IMR-90 (cell line): ENCODE results near the gene COQ10A. TPM values are rescaled to one million over a fixed set of nuclear protein-coding genes. Genes with fewer than 3 reads are reported as not detected.

Experiments used
- ATAC-seq: fragments of 200-7000 bp; cut with Tn5 transposase; 2 replicates; pipeline ENCODE4 v1.9.1; 2020; ENCODE audit warnings: low read depth, mild to moderate bottlenecking, moderate library complexity
- BruUV-seq: library from RNA; stranded (reverse); fragments of 400-500 nt; replicated peaks from 2 replicates; lab custom pipeline; 2021; lab: Mats Ljungman, UMichigan
- CTCF ChIA-PET: fragments of 300-600 bp; formaldehyde crosslinking; extraction: SDS; loops from one replicate; lab custom pipeline; 2021; ENCODE audit warnings: antibody characterized with exemption; lab: Yijun Ruan, JAX
- POLR2A ChIA-PET: fragments of 300-600 bp; sonication (Branson Sonifier 250); formaldehyde crosslinking; loops from one replicate; lab custom pipeline; 2022; ENCODE audit warnings: antibody characterized with exemption; ENCODE audit not compliant: unreplicated experiment; lab: Charles Lee
- DNase-seq: peaks from one replicate; pipeline ENCODE4 v3.0.0; 2013
- H2AFZ ChIP-seq: replicated peaks from 2 replicates; pipeline ENCODE3; 2013; ENCODE audit warnings: low read length, mild to moderate bottlenecking; ENCODE audit not compliant: poor library complexity
- H2AK5ac ChIP-seq: 2 replicates; pipeline ENCODE4 v1.6.1; 2013; ENCODE audit warnings: low read depth, low read length, inconsistent platforms
- H2AK9ac ChIP-seq: replicated peaks from 2 replicates; pipeline ENCODE3; 2013; ENCODE audit warnings: mild to moderate bottlenecking, low read depth, low read length, moderate library complexity; ENCODE audit not compliant: poor library complexity
- H2BK120ac ChIP-seq: 2 replicates; pipeline ENCODE4 v1.6.1; 2013; ENCODE audit warnings: low read depth, low read length, inconsistent platforms
- H2BK15ac ChIP-seq: 3 replicates; pipeline ENCODE4 v1.6.1; 2013; ENCODE audit warnings: low read depth, low read length, inconsistent platforms
- H2BK20ac ChIP-seq: 2 replicates; pipeline ENCODE4 v1.6.1; 2013; ENCODE audit warnings: low read depth, mild to moderate bottlenecking, inconsistent platforms, low read length, moderate library complexity
- H2BK5ac ChIP-seq: 2 replicates; pipeline ENCODE4 v1.6.1; 2013; ENCODE audit warnings: mild to moderate bottlenecking, low read depth, low read length, inconsistent platforms; ENCODE audit not compliant: poor library complexity, severe bottlenecking
- H3K14ac ChIP-seq: replicated peaks from 2 replicates; pipeline ENCODE4 v1.6.1; 2013; ENCODE audit warnings: low read depth, low read length, inconsistent platforms
- H3K18ac ChIP-seq: 2 replicates; pipeline ENCODE4 v1.6.1; 2013; ENCODE audit warnings: low read depth, low read length, control low read depth
- H3K23ac ChIP-seq: 2 replicates; pipeline ENCODE4 v1.6.1; 2013; ENCODE audit warnings: low read depth, low read length, inconsistent platforms
- H3K27ac ChIP-seq: 2 replicates; pipeline ENCODE4 v1.5.1; 2013; ENCODE audit warnings: mild to moderate bottlenecking, control low read depth, low read length; ENCODE audit not compliant: insufficient read depth
- H3K27me3 ChIP-seq: 2 replicates; pipeline ENCODE4 v1.6.1; 2013; ENCODE audit warnings: low read length; ENCODE audit not compliant: control insufficient read depth, insufficient read depth
- H3K36me3 ChIP-seq: 2 replicates; pipeline ENCODE4 v1.6.1; 2013; ENCODE audit warnings: low read length, mixed read lengths; ENCODE audit not compliant: control insufficient read depth, insufficient read depth
- H3K4ac ChIP-seq: 2 replicates; pipeline ENCODE4 v1.6.1; 2013; ENCODE audit warnings: low read depth, low read length, inconsistent platforms
- H3K4me1 ChIP-seq: 2 replicates; pipeline ENCODE4 v1.6.1; 2013; ENCODE audit warnings: low read length, mixed read lengths; ENCODE audit not compliant: control insufficient read depth, insufficient read depth
- H3K4me2 ChIP-seq: 2 replicates; pipeline ENCODE4 v1.6.1; 2013; ENCODE audit warnings: low read depth, mild to moderate bottlenecking, control low read depth, low read length, moderate library complexity
- H3K4me3 ChIP-seq: 2 replicates; pipeline ENCODE4 v1.5.1; 2013; ENCODE audit warnings: low read depth, mild to moderate bottlenecking, control low read depth, low read length, moderate library complexity; ENCODE audit not compliant: insufficient read depth
- H3K56ac ChIP-seq: 2 replicates; pipeline ENCODE4 v1.6.1; 2013; ENCODE audit warnings: low read length, inconsistent platforms; ENCODE audit not compliant: insufficient read depth; ENCODE audit errors: extremely low read depth
- H3K79me1 ChIP-seq, 2 experiments: 2 replicates each; pipeline ENCODE4 v1.6.1; 2013; ENCODE audit warnings: low read length in 2 of 2, inconsistent platforms in 1 of 2, low read depth in 1 of 2
- H3K9ac ChIP-seq: 2 replicates; pipeline ENCODE4 v1.6.1; 2013; ENCODE audit warnings: low read depth, low read length, control low read depth
- H3K9me1 ChIP-seq: 2 replicates; pipeline ENCODE4 v1.6.1; 2013; ENCODE audit warnings: low read length, inconsistent platforms; ENCODE audit not compliant: insufficient read depth
- H3K9me3 ChIP-seq: 2 replicates; pipeline ENCODE4 v1.6.1; 2013; ENCODE audit warnings: low read length; ENCODE audit not compliant: control insufficient read depth, insufficient read depth
- H4K20me1 ChIP-seq: 2 replicates; pipeline ENCODE4 v1.6.1; 2013; ENCODE audit warnings: low read length, inconsistent platforms; ENCODE audit not compliant: insufficient read depth
- H4K5ac ChIP-seq: 2 replicates; pipeline ENCODE4 v1.6.1; 2013; ENCODE audit warnings: mild to moderate bottlenecking, low read depth, low read length, control low read depth
- H4K8ac ChIP-seq, 2 experiments: 2 replicates each; pipeline ENCODE4 v1.6.1; 2013; ENCODE audit warnings: low read depth in 2 of 2, low read length in 2 of 2, control low read depth in 1 of 2, inconsistent platforms in 1 of 2
- H4K91ac ChIP-seq: 2 replicates; pipeline ENCODE4 v1.6.1; 2013; ENCODE audit warnings: low read depth, low read length, inconsistent platforms; ENCODE audit not compliant: insufficient read depth
- BHLHE40 ChIP-seq: fragments of 150-350 bp; IDR thresholded peaks from 2 replicates; pipeline ENCODE4 v1.6.1; 2016; ENCODE audit warnings: mild to moderate bottlenecking, low read depth, low read length
- CEBPB ChIP-seq: IDR thresholded peaks from 2 replicates; pipeline ENCODE4 v1.6.1; 2012; ENCODE audit warnings: low read depth, low read length, improper control_type of control experiment
- CHD1 ChIP-seq: IDR thresholded peaks from 2 replicates; pipeline ENCODE4 v1.6.1; 2012; ENCODE audit warnings: low read depth, low read length, improper control_type of control experiment
- CTCF ChIP-seq: conservative IDR thresholded peaks from 2 replicates; pipeline ENCODE4 v1.5.1; 2012; ENCODE audit warnings: mild to moderate bottlenecking, low read depth, low read length, improper control_type of control experiment
- ELK1 ChIP-seq: fragments of 150-350 bp; IDR thresholded peaks from 2 replicates; pipeline ENCODE4 v1.6.1; 2016; ENCODE audit warnings: low read depth, mild to moderate bottlenecking, low read length, moderate library complexity, borderline replicate concordance
- MAFK ChIP-seq: IDR thresholded peaks from 2 replicates; pipeline ENCODE4 v1.6.1; 2012; ENCODE audit warnings: low read depth, low read length, improper control_type of control experiment
- MAZ ChIP-seq: IDR thresholded peaks from 2 replicates; pipeline ENCODE4 v1.6.1; 2012; ENCODE audit warnings: low read depth, mild to moderate bottlenecking, low read length, improper control_type of control experiment, moderate library complexity, borderline replicate concordance
- MXI1 ChIP-seq: IDR thresholded peaks from 2 replicates; pipeline ENCODE4 v1.6.1; 2012; ENCODE audit warnings: low read depth, mild to moderate bottlenecking, low read length, moderate library complexity, borderline replicate concordance
- NFE2L2 ChIP-seq: fragments of 150-350 bp; IDR thresholded peaks from 2 replicates; pipeline ENCODE4 v1.6.1; 2016; ENCODE audit warnings: low read depth, mild to moderate bottlenecking, low read length
- POLR2A ChIP-seq: IDR thresholded peaks from 2 replicates; pipeline ENCODE4 v1.6.1; 2012; ENCODE audit warnings: mild to moderate bottlenecking, low read depth, low read length
- RAD21 ChIP-seq: IDR thresholded peaks from 2 replicates; pipeline ENCODE4 v1.6.1; 2012; ENCODE audit warnings: low read length, improper control_type of control experiment
- RCOR1 ChIP-seq: IDR thresholded peaks from 2 replicates; pipeline ENCODE4 v1.6.1; 2012; ENCODE audit warnings: mild to moderate bottlenecking, low read length, improper control_type of control experiment; ENCODE audit not compliant: insufficient replicate concordance
- RFX5 ChIP-seq: IDR thresholded peaks from 2 replicates; pipeline ENCODE4 v1.8.0; 2012; ENCODE audit warnings: low read depth, mild to moderate bottlenecking, low read length, moderate library complexity
- SMC3 ChIP-seq: fragments of 150-350 bp; IDR thresholded peaks from 2 replicates; pipeline ENCODE4 v1.6.1; 2016; ENCODE audit warnings: low read depth, mild to moderate bottlenecking, antibody characterized with exemption, low read length, moderate library complexity
- USF2 ChIP-seq: fragments of 150-350 bp; IDR thresholded peaks from 2 replicates; pipeline ENCODE4 v1.6.1; 2017; ENCODE audit warnings: mild to moderate bottlenecking, antibody characterized with exemption, low read length, low read depth
- WGBS, 2 experiments: methylation state at CpG; one replicate each; pipeline versions ENCODE4 v1.1.5 to v1.1.7; 2013; ENCODE audit warnings: missing lambda C conversion rate in 2 of 2; ENCODE audit not compliant: insufficient read length in 1 of 2; ENCODE audit errors: extremely low coverage in 2 of 2; 5-methylcytosine and 5-hydroxymethylcytosine counted together
- dilution Hi-C: fragments of 300-500 bp; cut with HindIII; formaldehyde crosslinking; loops from one replicate; pipeline ENCODE4 v1.14.3; 2018; ENCODE audit warnings: low sequenced_read_pairs; ENCODE audit not compliant: unreplicated experiment
- in situ Hi-C: fragments of 300-500 bp; cut with MboI; formaldehyde crosslinking; loops from 3 replicates; pipeline ENCODE4 v1.14.3; 2019; ENCODE audit warnings: low sequenced_read_pairs, inconsistent platforms, mixed read lengths
- intact Hi-C: fragments of 100-400 bp; cut with micrococcal nuclease; formaldehyde crosslinking; loops from 2 replicates; pipeline ENCODE4 v1.10.0; 2022
- polyA plus RNA-seq, 3 experiments: library from polyadenylated mRNA; depleted of rRNA; stranded (reverse); fragments of >200 nt; gene quantifications; 2 replicates each; pipeline ENCODE4 v1.2.3, GENCODE V29; 2012; ENCODE audit warnings: low replicate concordance in 1 of 3
- total RNA-seq: library from RNA; depleted of rRNA; stranded (reverse); fragments of >200 nt; gene quantifications from 2 replicates; pipeline ENCODE4 v1.2.3, GENCODE V29; 2012

The COQ10A gene
- total and polyA plus RNA-seq, 2 of the 4 experiments (the other 2 are of a cell fraction), result 4.7 to 10.8 TPM

GRCh38 chr12:56278905-56279304 is 12.2 kb downstream of the COQ10A start:
- H3K4me3 ChIP-seq, result no peak overlapping the region
- H2BK5ac ChIP-seq, result no peak overlapping the region
- CTCF ChIA-PET, result no interaction called here
- no peaks in the 10 kb centered on the region for H3K27me3 ChIP-seq
- no peak overlapping the region for H3K18ac ChIP-seq
- DNase-seq (no peak), ATAC-seq (no peak)
- no peak overlapping the region for H3K9ac ChIP-seq
- no peak overlapping the region for H2AK5ac ChIP-seq
- no peak overlapping the region for H4K5ac ChIP-seq
- no peak overlapping the region for H3K4me2 ChIP-seq
- H3K9me1 ChIP-seq, result no peaks in the 10 kb centered on the region; the same call in 1 of the 2 replicates
- H2BK15ac ChIP-seq, result no peak overlapping the region
- TF ChIP-seq SMC3 (no peak), CTCF (no peak), RCOR1 (no peak), BHLHE40 (no peak), RFX5 (no peak), NFE2L2 (no peak), MAFK (no peak), USF2 (no peak), RAD21 (no peak), ELK1 (no peak), POLR2A (no peak), MXI1 (no peak), CEBPB (no peak), CHD1 (no peak), MAZ (no peak)
- BruUV-seq, result no TSS peak
- in situ Hi-C loops (no loop called here), dilution Hi-C loops (no loop called here), intact Hi-C loops (no loop called here)
- H2BK20ac ChIP-seq, result no peak overlapping the region
- H3K23ac ChIP-seq, result no peak overlapping the region
- WGBS, 2 experiments, result 90% methylated on average over 2 of the region's 3 CpGs; no CpG with 5 or more reads in 1 of the 2 experiments
- H4K8ac ChIP-seq, result no peak overlapping the region
- H2BK120ac ChIP-seq, result no peak overlapping the region
- no peaks in the 10 kb centered on the region for H3K4me1 ChIP-seq
- no peak overlapping the region for H3K4ac ChIP-seq
- H3K27ac ChIP-seq, result no peak overlapping the region
- no peak overlapping the region for H2AK9ac ChIP-seq
- no peak overlapping the region for H2AFZ ChIP-seq
- no peak overlapping the region for H3K14ac ChIP-seq
- POLR2A ChIA-PET, result no interaction called here
- H4K20me1 ChIP-seq, result no peaks in the 10 kb centered on the region
- H3K56ac ChIP-seq, result no peak overlapping the region
- peaks cover 65% of the 10 kb centered on the region for H3K36me3 ChIP-seq
- peaks cover 4 to 8% of the 10 kb centered on the region in 2 experiments; a peak in 2 of 4 replicates for H3K79me1 ChIP-seq
- H4K91ac ChIP-seq, result no peak overlapping the region
- H3K9me3 ChIP-seq, result no peaks in the 10 kb centered on the region
